ENCODE data around the gene MOGAT2.

MOGAT2 gene

DNA sequence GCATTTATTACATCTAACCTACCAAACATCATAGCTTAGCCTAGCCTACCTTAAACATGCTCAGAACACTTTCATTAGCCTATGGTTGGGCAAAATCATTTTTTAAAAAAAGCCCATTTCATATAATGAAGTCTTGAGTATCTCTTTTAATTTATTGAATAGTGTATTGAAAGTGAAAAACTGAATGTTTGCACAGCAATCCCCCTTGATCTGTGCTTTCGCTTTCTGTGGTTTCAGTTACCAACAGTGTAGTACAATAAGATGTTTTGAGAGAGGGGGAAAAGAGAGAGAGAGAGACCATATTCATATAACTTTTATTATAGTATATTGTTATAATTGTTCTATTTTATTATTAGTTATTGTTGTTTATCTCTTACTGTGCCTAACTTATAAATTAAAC lies 40.4 kb upstream of the MOGAT2 start:
- H3K4me1 ChIP-seq (ENCODE audit: insufficient read depth, low read length, severe bottlenecking), result no peaks in the 10 kb centered on the region
- H3K27ac ChIP-seq (ENCODE audit: low read depth, low read length, poor library complexity, severe bottlenecking), result no peak overlapping the region
- TF ChIP-seq, protein P1, sequence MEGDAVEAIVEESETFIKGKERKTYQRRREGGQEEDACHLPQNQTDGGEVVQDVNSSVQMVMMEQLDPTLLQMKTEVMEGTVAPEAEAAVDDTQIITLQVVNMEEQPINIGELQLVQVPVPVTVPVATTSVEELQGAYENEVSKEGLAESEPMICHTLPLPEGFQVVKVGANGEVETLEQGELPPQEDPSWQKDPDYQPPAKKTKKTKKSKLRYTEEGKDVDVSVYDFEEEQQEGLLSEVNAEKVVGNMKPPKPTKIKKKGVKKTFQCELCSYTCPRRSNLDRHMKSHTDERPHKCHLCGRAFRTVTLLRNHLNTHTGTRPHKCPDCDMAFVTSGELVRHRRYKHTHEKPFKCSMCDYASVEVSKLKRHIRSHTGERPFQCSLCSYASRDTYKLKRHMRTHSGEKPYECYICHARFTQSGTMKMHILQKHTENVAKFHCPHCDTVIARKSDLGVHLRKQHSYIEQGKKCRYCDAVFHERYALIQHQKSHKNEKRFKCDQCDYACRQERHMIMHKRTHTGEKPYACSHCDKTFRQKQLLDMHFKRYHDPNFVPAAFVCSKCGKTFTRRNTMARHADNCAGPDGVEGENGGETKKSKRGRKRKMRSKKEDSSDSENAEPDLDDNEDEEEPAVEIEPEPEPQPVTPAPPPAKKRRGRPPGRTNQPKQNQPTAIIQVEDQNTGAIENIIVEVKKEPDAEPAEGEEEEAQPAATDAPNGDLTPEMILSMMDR (IDR thresholded peaks at IDR 0.05; ENCODE audit: low read length), result no peak
- no peak for TF ChIP-seq EZH2 (IDR thresholded peaks at IDR 0.05; ENCODE audit: borderline replicate concordance, low read length)
- H3K4me3 ChIP-seq (ENCODE audit: low read depth, low read length, poor library complexity, severe bottlenecking), result no peak overlapping the region
- H3K27me3 ChIP-seq (ENCODE audit: insufficient read depth, low read length), result no peaks in the 10 kb centered on the region; the same call in 1 of the 2 replicates
- no peak overlapping the region for H3K9ac ChIP-seq (ENCODE audit: low read length)
- no peaks in the 10 kb centered on the region for H3K79me2 ChIP-seq (ENCODE audit: insufficient read depth, low read length)
- H3F3A ChIP-seq (ENCODE audit: insufficient read depth, low read length), result no peaks in the 10 kb centered on the region
- H3K36me3 ChIP-seq (ENCODE audit: insufficient read depth, low read length), result no peaks in the 10 kb centered on the region
- H3K9me3 ChIP-seq (ENCODE audit: low read length), result 0 out of 2 replicates have a peak, but pooled peaks cover 4% of the 10 kb centered on the region
- H3K9me2 ChIP-seq (ENCODE audit: low read depth, low read length), result no peaks in the 10 kb centered on the region
- no peak overlapping the region for H2AFZ ChIP-seq (ENCODE audit: low read length)
- H3K4me2 ChIP-seq (ENCODE audit: low read length), result no peak overlapping the region
- H4K20me1 ChIP-seq (ENCODE audit: insufficient read depth, low read length), result no peaks in the 10 kb centered on the region

DNA sequence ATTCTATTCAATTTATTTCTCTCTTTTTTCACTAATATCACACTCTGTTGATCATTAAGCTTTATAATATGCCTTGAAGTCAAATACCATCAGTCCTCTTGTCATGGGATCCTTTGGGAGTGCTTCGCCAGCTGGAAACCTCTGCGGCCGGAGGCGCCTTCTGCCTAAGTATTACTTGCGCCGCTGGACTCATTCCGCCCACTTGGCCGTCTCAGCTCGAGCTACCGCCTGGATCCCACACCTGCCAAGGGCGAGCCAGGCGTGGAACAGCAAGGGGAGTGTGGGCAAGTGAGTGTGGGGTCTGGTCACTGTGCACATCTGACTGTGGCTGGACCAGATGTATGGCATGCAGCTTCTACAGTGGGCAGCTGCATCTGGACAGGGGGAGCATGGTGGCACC lies 39.7 kb upstream of the MOGAT2 start:
- Histone ChIP-seq H3K4me1 (ENCODE audit: insufficient read depth, low read length, severe bottlenecking) (no peaks in the 10 kb centered on the region), H3K9ac (ENCODE audit: low read length) (no peak overlapping the region), H4K20me1 (ENCODE audit: insufficient read depth, low read length) (no peaks in the 10 kb centered on the region), H3K27me3 (ENCODE audit: insufficient read depth, low read length) (no peaks in the 10 kb centered on the region; the same call in 1 of the 2 replicates), H3K36me3 (ENCODE audit: insufficient read depth, low read length) (no peaks in the 10 kb centered on the region; the same call in 1 of the 2 replicates), H3K9me3 (ENCODE audit: low read length) (0 out of 2 replicates have a peak, but pooled peaks cover 4% of the 10 kb centered on the region), H2AFZ (ENCODE audit: low read length) (no peak overlapping the region), H3F3A (ENCODE audit: insufficient read depth, low read length) (no peaks in the 10 kb centered on the region), H3K79me2 (ENCODE audit: insufficient read depth, low read length) (no peaks in the 10 kb centered on the region), H3K4me2 (ENCODE audit: low read length) (no peak overlapping the region), H3K27ac (ENCODE audit: low read depth, low read length, poor library complexity, severe bottlenecking) (no peak overlapping the region), H3K4me3 (ENCODE audit: low read depth, low read length, poor library complexity, severe bottlenecking) (no peak overlapping the region), H3K9me2 (ENCODE audit: low read depth, low read length) (no peaks in the 10 kb centered on the region)
- TF ChIP-seq, protein P1 (IDR thresholded peaks at IDR 0.05; ENCODE audit: low read length), result no peak
- TF ChIP-seq EZH2 (IDR thresholded peaks at IDR 0.05; ENCODE audit: borderline replicate concordance, low read length), result no peak

DNA sequence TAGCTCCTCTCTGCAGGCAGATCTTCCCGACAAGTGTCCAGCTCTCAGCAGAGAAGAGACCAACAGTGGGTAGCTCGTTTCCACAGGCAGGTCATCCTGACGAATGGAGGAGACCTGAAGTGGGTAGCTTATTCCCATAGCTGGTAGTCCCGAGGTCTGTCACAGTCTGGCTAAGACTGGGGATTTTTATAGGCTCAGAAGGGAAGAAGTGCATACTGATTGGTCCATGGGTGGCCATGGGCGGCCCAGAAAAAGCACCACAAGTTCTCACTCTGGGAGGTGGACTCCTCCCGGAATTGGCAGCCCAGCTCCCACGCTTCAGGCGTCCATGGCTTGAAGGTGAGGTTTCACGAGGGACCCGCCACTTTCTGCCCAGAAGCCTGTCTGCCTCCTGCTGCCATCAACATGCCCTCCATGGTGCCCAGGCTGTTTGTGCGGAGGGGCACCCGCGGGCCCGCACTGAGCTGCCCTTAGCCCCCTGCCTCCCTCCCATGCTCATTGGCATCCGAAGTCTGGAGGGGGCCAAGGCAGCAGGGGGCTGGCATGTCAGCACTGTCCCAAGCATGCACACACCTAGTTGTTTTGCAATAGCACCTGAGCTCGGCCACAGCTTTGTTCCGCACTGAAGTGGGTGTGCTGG lies 38.9 kb upstream of the MOGAT2 start:
- Histone ChIP-seq H2AFZ (ENCODE audit: low read length) (no peak overlapping the region), H3K9ac (ENCODE audit: low read length) (no peak overlapping the region)
- TF ChIP-seq EZH2 (IDR thresholded peaks at IDR 0.05; ENCODE audit: borderline replicate concordance, low read length), result no peak
- TF ChIP-seq, protein P1 (IDR thresholded peaks at IDR 0.05; ENCODE audit: low read length), result no peak

More for the DNA sequence above, 38.9 kb upstream of the MOGAT2 start:
- Histone ChIP-seq H3K27ac (ENCODE audit: low read depth, low read length, poor library complexity, severe bottlenecking) (no peak overlapping the region), H3F3A (ENCODE audit: insufficient read depth, low read length) (no peaks in the 10 kb centered on the region), H3K9me3 (ENCODE audit: low read length) (0 out of 2 replicates have a peak, but pooled peaks cover 4% of the 10 kb centered on the region), H3K27me3 (ENCODE audit: insufficient read depth, low read length) (no peaks in the 10 kb centered on the region; the same call in 1 of the 2 replicates), H3K9me2 (ENCODE audit: low read depth, low read length) (no peaks in the 10 kb centered on the region), H4K20me1 (ENCODE audit: insufficient read depth, low read length) (no peaks in the 10 kb centered on the region), H3K4me3 (ENCODE audit: low read depth, low read length, poor library complexity, severe bottlenecking) (no peak overlapping the region), H3K36me3 (ENCODE audit: insufficient read depth, low read length) (no peaks in the 10 kb centered on the region; the same call in 1 of the 2 replicates), H3K4me1 (ENCODE audit: insufficient read depth, low read length, severe bottlenecking) (no peaks in the 10 kb centered on the region), H3K4me2 (ENCODE audit: low read length) (no peak overlapping the region), H3K79me2 (ENCODE audit: insufficient read depth, low read length) (no peaks in the 10 kb centered on the region)
